GM20000 (cell line): ENCODE data around the gene TSHZ2.

Experiments used
- DNase-seq: peaks from one replicate; pipeline ENCODE4 v3.0.0; 2012; ENCODE audit warnings: low spot score
- CTCF ChIP-seq: IDR thresholded peaks from 2 replicates; pipeline ENCODE4 v1.5.1; 2012; ENCODE audit warnings: mild to moderate bottlenecking, control low read depth; ENCODE audit errors: extremely low read depth, missing control alignments

TSHZ2 gene

GRCh38 chr20:53243152-53243551 is 271.0 kb downstream of the TSHZ2 start:
- TF ChIP-seq CTCF: no peak
- no peak for DNase-seq

- TF ChIP-seq CTCF: no peak
- no peak for DNase-seq
Measured at GRCh38 chr20:53244711-53245110, 272.6 kb downstream of the TSHZ2 start.

- DNase-seq: no peak
- no peak for TF ChIP-seq CTCF
Measured at GRCh38 chr20:53245574-53245973, 273.4 kb downstream of the TSHZ2 start.

- no peak for DNase-seq
- no peak for TF ChIP-seq CTCF
Measured at GRCh38 chr20:53247468-53248103, 275.4 kb downstream of the TSHZ2 start.

- DNase-seq: no peak
- TF ChIP-seq CTCF: no peak
Measured at GRCh38 chr20:53250456-53250855, 278.3 kb downstream of the TSHZ2 start.

GRCh38 chr20:53252002-53252401 is 279.8 kb downstream of the TSHZ2 start:
- no peak for DNase-seq
- no peak for TF ChIP-seq CTCF

- no peak for DNase-seq
- TF ChIP-seq CTCF: no peak
Measured at GRCh38 chr20:53253668-53254067, 281.5 kb downstream of the TSHZ2 start.
